Stimulated activated CD4-positive, alpha-beta T cell treated with anti-CD3 and anti-CD28 coated beads, Interleukin-1b, Interleukin-23, amount 100 ng/mL, for 24 hours (primary cell): ENCODE data around the gene IGFN1.
A peak's percentile ranks its signal among the peaks of the same experiment; 100 is the strongest.

Experiments
- DNase-seq, 4 experiments: peaks; one replicate each; pipeline ENCODE4 v3.0.0-alpha.2; 2020; ENCODE audit warnings: low read depth in 4 of 4, low spot score in 1 of 4

The IGFN1 gene

GRCh38 chr1:201184307-201185122 is 6.1 kb upstream of the IGFN1 start:
- no peak for DNase-seq

DNA sequence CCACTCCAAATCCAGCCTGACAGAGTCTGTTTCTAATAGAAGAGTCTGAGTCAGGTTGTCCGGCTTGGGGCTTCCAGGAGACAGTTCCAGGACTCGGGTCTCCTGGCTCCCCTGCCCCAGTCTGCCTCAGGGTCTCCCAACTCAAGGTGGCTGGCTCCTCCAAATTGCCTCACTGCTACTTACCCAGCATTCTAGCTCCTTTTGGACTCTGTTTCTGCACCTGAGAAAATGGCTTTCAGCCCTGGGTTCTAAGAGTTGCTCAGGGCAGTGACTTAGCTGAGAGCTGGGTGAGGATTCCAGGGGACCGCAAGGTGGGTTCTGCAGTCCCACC is 5.5 kb upstream of the IGFN1 start:
- DNase-seq = no peak

GRCh38 chr1:201185527-201186128 is 5.0 kb upstream of the IGFN1 start:
- no peak for DNase-seq

DNA sequence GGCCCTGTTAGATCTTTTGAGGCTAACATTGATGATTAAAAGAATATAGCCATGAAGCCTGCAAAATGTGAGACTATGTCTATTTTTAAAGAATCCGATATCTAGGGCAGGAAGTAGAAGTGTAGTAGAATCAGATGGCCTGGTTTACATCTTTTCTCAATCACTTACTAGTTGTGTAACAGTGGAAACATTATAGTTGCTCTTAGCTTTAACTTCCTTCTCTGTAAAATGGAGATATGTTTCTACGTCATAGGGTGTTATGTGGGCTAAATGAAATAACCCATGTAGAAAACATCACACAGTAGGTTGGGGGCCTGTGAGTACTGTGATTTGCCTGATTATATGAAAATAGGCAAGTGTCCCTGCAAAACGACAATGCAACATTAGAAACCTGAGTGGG is 4.4 kb upstream of the IGFN1 start:
- no peak for DNase-seq

DNA sequence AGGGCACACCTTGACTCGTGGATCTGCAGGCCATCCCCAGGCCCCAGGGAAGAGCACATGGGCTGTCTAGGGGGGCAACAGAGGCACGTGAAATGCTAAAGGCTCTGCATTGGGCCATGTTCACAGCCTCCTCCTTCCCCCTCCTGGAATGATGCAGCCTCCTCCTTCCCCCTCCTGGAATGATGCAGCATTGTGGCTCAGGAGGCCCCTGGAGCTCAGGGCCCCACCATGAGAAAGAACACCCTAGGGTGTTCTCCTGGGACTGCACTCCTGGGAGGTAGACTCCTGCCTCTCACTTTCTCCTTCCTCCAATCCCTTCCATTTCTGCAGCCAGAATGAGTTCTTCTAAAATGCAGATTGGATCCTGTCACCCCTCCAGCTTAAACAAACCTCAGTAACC is 1.5 kb upstream of the IGFN1 start:
- DNase-seq = no peak

GRCh38 chr1:201190005-201190404 is 619 bp upstream of the IGFN1 start:
- no peak for DNase-seq

DNA sequence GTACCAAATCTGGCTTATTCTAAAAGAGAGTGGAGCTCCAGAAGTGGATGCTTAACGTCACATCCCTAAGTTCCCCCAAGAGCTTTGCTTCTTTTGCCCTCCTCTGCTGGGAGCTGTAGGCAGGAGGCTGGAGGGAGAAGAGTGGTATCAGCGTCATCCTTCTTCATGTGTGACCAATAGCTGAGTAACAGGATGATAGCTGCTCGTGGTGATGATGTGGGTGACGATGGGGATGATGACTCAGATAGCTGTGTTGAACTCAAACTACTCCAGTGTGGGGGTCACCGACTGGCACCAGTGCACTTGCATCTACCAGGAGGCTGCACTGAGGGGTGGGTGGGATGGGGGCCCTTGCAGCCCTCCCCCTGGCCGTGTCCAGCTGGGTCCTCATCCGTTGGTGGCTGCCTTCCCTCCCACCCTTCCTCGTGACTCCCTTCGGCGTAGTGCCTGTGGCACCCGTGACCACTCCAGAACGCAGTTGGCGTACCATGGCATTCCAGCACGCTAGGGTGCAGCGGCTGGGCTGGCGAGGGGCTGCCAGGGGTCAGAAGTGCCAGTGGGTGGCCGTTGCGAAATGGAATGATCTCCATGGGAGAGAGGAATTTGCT is 1.1 kb downstream of the IGFN1 start:
- DNase-seq = peak in 3 of 4 experiments; percentile 6 to 35 (median 18)

DNA sequence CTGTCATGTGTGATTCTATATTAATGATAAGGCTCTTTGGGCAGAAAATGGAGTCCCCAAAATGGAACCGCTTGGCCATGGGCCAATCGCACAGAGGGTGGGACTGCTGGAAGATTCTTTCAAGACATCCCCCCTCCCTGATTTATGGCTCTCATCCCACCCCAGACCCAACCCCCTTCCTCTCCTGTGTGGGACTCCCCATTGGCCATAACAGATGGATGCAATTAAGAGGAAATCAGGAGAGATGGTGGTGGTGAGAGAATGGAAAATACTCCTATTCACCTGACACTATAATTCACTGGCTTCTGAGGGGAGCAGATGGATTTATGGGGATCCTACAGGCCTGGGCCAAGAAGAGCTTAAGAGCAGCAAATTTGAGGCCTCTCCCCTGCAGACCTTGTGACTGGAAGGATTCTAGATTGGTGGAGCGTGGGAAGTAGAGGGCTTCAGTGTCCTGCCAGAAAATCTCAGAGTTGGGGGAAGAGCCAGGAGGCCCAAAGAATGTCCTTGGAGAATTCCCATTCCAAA is 1.7 kb downstream of the IGFN1 start:
- DNase-seq = no peak

DNA sequence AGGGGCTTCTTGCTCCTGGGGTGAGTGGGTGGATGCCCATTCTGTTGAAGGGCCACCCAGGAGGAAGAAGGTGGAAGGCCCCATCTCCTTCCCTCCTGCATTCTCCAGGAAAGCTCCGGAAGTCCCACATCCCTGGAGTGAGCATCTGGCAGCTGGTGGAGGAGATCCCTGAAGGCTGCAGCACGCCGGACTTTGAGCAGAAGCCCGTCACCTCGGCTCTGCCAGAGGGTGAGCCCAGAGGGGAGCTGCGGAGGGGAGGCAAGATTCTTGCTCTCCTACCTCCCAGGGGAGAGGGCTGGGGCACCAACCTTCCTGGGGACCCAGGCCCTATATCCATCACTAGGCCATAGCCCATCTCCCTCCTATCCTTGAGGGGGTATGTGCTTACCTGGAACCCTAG is 3.4 kb downstream of the IGFN1 start:
- no peak for DNase-seq

- no peak for DNase-seq
These were observed 8.0 kb downstream of the IGFN1 start for GRCh38 chr1:201198598-201198997.

DNA sequence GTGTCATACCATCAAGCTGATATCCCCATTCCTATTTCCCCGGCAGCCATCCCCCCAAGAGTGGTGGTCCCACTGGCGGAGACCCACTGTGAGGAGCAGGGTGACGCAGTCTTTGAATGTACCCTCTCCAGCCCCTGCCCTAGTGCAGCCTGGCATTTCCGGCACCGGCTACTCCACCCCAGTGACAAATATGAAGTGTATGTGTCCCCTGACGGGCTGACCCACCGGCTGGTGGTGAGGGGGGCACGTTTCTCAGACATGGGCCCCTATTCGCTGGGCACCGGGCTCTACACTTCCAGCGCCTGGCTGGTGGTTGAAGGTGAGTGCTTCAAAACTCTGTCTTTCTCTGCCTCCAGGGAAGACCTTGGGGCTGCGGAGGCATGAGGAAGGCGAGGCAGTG is 14.4 kb downstream of the IGFN1 start:
- no peak for DNase-seq

DNA sequence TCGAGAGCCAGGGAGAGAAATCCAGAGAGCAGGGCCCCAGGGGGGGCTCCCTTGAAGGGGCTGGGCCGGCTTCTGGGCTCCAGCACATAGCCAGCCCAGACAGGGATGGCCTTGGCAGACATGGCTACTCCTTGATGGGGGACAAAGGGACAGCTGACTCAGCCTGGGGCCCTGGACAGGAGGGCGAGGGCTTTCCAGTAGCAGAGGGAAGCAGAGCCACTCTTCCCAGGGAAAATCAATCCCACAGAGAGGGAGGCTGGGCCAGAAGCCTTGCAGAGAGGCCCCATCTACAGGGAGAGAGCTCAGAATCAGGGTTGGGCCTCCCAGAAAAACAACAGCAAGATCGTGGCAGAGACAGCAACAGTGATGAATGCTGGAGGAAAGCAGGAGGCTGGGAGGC is 15.6 kb downstream of the IGFN1 start:
- DNase-seq = no peak

GRCh38 chr1:201207046-201207445 is 16.4 kb downstream of the IGFN1 start:
- DNase-seq = no peak

DNA sequence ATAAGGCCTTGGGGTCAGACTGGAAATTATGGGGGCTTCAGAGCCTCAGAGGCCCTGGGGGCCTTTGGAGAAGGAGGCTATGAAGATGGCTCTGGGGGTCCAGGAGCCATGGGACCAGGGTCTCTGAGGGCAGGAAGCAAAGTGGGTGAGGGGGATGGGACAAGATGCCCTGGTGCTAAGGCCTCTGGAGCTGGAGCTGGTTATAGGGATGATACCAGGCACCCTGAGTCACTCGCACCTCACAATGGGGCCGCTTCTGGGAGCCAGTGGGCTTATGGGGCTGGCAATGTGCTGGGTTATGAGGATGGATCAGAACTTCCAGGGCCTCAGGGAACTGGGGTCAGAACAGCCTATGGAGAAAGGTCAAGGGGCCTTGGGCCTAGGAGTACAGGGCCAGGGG is 17.6 kb downstream of the IGFN1 start:
- DNase-seq = no peak

- DNase-seq = no peak
These were observed 21.4 kb downstream of the IGFN1 start for GRCh38 chr1:201212056-201212455.

- no peak for DNase-seq
These were observed 21.9 kb downstream of the IGFN1 start for GRCh38 chr1:201212461-201213055.

GRCh38 chr1:201213106-201213770 is 22.6 kb downstream of the IGFN1 start:
- no peak for DNase-seq

GRCh38 chr1:201213926-201214325 is 23.3 kb downstream of the IGFN1 start:
- DNase-seq = no peak

GRCh38 chr1:201214461-201214860 is 23.8 kb downstream of the IGFN1 start:
- no peak for DNase-seq

- DNase-seq = no peak
These were observed 24.3 kb downstream of the IGFN1 start for GRCh38 chr1:201214886-201215285.
